DMS114 treated with DMSO at 0.1 percent for 48 hours (cell line): Measurements from ENCODE around the gene KIAA0513.

ENCODE experiments used
- DNase-seq: peaks from one replicate; lab custom pipeline; 2025; ENCODE audit not compliant: unreplicated experiment; lab: John Stamatoyannopoulos, UW

Gene KIAA0513

GRCh38 chr16:85086347-85087291 is 59.0 kb downstream of the KIAA0513 start:
- DNase-seq = peak; percentile 15

- no peak for DNase-seq
These were observed 60.4 kb downstream of the KIAA0513 start for GRCh38 chr16:85087899-85088569.

- DNase-seq = no peak
These were observed 61.1 kb downstream of the KIAA0513 start for GRCh38 chr16:85088570-85089199.

- DNase-seq = no peak
These were observed 61.9 kb downstream of the KIAA0513 start for GRCh38 chr16:85089525-85089924.

- no peak for DNase-seq
These were observed 62.6 kb downstream of the KIAA0513 start for GRCh38 chr16:85090181-85090580.

GRCh38 chr16:85090873-85091521 is 63.4 kb downstream of the KIAA0513 start:
- DNase-seq = no peak

- no peak for DNase-seq
These were observed 63.9 kb downstream of the KIAA0513 start for GRCh38 chr16:85091522-85091910.

GRCh38 chr16:85092309-85092708 is 64.7 kb downstream of the KIAA0513 start:
- DNase-seq = no peak

GRCh38 chr16:85092851-85093250 is 65.3 kb downstream of the KIAA0513 start:
- DNase-seq = no peak

GRCh38 chr16:85093705-85094104 is 66.1 kb downstream of the KIAA0513 start:
- no peak for DNase-seq

GRCh38 chr16:85094176-85094805 is 66.7 kb downstream of the KIAA0513 start:
- no peak for DNase-seq

GRCh38 chr16:85094812-85095211 is 67.2 kb downstream of the KIAA0513 start:
- DNase-seq = no peak

- DNase-seq = no peak
These were observed 69.3 kb downstream of the KIAA0513 start for GRCh38 chr16:85096921-85097320.

- DNase-seq = no peak
These were observed 71.0 kb downstream of the KIAA0513 start for GRCh38 chr16:85098565-85098964.

- DNase-seq = no peak
These were observed 72.7 kb downstream of the KIAA0513 start for GRCh38 chr16:85100265-85100664.

- no peak for DNase-seq
These were observed 74.5 kb downstream of the KIAA0513 start for GRCh38 chr16:85101956-85102630.

- DNase-seq = no peak
These were observed 75.8 kb downstream of the KIAA0513 start for GRCh38 chr16:85103114-85104079.

- DNase-seq = no peak
These were observed 76.6 kb downstream of the KIAA0513 start for GRCh38 chr16:85104147-85104546.

- DNase-seq = no peak
These were observed 77.3 kb downstream of the KIAA0513 start for GRCh38 chr16:85104821-85105391.
